Hindlimb muscle (tissue), 1 donor: ENCODE measurements around the gene TTC39B. TPM values are rescaled to one million over a fixed set of nuclear protein-coding genes. Genes with fewer than 3 reads are reported as not detected.

ENCODE experiments used
- DNase-seq: peaks from one replicate; pipeline ENCODE4 v3.0.0-alpha.2; 2013
- polyA plus RNA-seq: library from polyadenylated mRNA; unstranded; fragments of 120-200 nt; gene quantifications from one replicate; pipeline ENCODE4 v1.2.1, GENCODE V29; 2013; ENCODE audit not compliant: insufficient read length

Gene TTC39B
- polyA plus RNA-seq, 1 donor, result 1.7 TPM

DNA sequence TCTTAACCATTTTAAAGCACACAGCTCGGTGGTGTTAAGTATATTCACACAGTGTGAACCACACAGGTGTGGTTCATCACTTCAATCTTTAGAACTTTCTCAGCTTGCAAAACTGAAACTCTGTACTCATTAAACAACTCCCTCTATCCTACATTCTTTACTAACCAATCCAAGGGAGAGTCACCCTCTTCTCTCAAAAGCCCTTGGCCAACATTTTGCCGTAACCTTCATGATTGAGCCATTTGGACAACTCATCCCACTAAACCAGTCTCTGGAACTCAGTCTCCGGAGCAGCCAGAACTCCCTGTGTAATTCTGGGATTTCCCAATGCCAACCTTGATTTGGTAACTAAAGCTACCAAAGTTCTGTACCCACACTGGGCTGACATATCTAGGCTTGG, 84.7 kb downstream of the TTC39B start:
- DNase-seq, result no peak

- DNase-seq, result no peak
Measured at GRCh38 chr9:15221746-15222145, 85.3 kb downstream of the TTC39B start.

DNA sequence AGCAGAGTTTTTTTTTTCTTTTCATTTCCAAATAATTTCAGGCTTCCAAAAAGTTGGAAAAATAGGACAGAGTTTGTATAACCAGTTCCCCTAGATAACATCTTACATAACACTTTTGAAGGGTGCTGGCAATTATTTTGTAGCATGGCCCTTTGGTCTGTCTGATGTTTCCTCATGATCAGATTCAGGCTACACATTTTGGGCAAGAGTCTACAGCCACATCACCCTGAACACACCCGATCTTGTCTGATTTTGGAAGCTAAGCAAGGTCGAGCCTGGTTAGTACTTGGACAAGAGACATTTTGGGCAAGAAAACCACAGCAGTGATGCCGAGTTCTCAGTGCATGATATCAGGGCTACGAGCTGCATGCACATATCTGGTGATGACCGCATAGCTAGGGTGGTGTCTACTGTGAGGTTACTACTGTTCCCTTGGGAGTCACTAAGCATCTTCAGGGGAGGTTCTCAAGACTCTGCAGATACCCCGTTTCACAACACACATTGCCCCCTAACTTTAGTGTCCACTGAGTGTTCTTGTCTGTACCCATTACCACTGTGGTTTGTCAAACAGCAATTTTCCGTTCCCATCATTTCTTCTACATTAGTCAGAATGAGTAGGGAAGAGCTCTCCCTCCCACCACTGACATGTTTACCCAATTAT, 86.2 kb downstream of the TTC39B start:
- DNase-seq, result no peak

- DNase-seq, result no peak
Measured at GRCh38 chr9:15219546-15219945, 87.5 kb downstream of the TTC39B start.

- DNase-seq, result no peak
Measured at GRCh38 chr9:15218994-15219393, 88.0 kb downstream of the TTC39B start.

DNA sequence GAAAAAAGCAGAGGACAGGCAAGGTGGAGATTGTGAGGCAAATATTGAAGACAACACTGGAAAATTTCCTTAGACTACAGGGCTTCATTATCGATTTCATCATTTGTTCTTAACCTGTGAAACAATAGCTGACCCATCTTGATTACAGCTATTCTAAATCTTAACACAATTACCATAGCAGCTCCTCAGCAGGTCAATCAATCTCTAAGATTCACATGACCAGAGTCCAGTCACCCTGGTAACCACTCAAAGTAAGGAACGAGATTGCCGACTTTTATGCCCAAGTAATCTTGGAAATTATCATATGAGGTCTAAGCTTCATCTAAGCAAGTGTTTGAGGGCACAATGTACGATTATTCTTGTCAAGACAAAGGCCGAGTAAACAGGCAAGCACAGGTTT, 93.8 kb downstream of the TTC39B start:
- DNase-seq, result no peak

DNA sequence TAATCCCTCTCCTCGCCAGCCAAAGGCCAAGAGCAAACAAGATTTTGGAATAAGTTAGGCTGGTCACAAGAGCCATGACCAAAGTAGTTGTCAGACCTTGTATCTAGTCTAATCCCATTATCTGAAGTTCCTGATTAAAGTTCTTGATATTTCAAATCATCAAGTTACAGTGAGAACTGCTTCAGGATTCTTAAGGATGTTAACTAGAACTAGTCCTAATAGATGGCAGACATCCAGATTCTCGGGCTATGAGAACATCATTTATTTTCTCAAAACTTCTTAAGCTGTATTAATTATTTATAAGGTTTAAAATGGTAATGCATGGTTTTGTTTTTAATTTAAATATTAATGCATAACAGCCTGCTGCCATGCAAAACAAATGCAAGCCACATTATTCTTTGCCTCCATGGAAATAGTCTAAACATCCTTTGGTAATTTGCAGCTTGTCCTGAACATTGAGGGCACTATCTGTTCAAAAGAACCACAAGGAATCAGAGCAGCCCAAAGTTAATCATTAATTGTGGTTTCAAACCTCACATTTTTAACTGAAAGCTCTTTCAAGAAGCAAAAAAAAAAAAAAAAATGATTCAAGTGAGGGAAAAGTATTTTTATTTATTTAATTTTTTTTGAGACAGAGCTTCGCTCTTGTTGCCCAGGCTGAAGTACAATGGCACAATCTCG, 95.1 kb downstream of the TTC39B start:
- DNase-seq, result no peak

DNA sequence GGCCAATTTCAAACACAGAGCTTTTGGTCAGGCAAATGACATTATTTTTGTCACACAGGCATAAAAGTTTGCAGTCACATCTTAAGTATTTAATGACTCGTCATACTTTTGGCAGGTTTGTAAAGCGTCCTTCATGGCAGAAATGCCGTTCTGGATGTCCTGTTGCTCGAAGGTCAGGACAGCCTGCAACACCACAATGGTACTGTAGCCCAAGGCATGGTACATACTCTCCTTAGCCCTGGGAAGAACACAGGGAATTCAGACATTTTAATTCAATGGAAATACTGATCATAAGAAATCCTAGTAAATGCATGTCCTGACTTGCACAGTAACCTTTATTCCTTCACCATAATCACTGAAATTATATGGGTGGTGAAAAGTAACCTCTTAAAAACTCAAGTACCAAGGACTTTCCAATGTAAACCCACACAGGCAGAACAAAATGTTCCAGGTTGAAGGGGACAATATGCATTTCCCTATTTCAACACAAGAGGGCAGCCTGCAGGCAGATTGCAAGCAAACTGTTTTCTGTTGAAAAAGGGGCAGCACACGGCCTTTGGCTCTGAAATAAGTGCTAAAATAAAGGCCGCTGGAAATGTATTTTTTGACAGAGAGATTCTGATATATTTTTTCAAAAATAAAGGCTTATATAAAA, 95.7 kb downstream of the TTC39B start:
- DNase-seq, result peak; percentile 68

DNA sequence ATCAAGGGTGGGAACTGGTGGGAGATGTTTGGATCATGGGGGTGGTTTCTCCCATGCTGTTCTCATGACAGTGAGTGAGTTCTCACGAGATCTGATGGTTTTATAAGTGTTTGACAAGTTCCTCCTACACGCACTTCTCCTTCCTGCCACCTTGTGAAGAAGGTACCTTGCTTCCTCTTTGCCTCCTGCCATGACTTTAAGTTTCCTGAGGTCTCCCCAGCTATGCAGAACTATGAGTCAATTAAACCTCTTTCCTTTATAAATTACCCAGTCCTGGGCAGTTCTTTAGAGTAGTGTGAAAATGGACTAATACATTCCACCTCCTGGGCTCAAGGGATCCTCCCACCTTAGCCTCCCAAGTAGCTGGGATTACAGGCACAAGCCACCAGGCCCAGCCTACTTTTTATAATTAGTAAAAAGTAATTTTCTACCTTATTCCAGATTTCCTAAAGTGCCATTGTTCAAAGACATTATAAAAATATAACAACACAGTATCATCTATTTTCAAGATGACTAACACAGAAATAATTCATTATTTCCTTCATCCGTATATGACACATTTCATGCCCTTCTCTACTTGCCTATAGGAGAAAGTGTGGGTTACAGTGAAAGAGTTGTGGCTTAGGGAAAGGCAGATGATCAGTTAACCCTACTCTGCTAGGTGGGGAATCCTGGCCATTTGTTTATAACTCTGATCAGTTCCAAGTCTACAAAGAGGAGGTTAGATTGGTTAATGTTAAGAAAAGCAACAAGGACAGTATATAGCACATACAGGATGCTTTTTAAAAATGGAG, 99.9 kb downstream of the TTC39B start:
- no peak for DNase-seq

DNA sequence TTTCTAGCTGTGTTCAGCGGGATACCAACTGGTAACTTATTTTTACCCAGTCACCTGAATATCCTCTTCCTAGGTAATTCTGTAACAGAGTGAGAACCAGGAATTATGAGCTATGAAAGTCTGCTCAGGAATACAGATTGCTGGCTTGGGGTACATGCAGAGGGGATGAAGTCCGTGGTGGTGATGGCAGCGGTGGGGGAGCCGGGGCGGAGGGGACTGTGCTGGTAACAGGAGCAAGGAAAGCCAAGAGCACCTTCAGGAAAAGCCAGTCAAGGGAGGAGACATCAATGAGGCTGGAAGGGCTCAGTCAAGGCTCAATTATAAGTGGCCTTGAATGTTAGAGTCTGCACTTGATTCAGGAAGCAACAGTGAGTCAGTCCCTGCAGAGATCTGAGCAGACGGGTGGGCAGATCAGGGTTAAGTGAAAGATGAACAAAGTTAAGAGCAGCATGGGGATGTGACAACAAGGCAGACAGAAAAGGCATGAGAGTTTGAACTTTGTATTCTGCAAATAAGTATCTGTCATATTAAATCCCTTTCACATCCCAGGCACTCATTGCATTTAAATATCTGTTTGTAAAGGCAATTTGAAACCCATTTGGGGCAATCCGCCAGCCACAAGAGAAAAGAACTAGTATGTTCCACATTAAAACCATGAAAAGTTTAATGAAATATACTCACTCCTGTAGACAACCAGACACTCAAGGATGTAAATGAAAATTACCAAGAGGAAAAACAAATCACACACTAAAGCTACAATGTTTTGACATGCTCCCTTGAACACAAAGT, 101.2 kb downstream of the TTC39B start:
- no peak for DNase-seq

DNA sequence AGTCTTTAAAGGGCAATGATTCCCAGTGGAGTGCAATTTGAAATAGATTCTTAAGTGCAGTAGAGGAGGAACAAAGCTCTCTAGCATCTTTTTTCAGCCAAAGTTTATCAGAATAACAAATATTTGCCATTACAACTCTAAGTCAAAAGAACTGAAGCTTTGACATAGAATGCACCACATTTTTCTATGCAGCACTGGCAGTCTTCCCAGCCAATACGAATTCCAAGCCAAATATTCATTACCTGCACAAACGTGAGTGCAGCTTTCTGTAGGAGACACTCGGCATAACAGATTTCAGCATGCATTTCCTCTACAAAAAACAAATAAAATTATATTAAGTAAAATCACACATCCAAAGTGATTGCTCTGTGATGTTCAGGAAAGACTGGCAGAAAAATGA, 103.4 kb downstream of the TTC39B start:
- DNase-seq, result no peak

GRCh38 chr9:15200111-15200510, 106.9 kb downstream of the TTC39B start:
- DNase-seq, result no peak

DNA sequence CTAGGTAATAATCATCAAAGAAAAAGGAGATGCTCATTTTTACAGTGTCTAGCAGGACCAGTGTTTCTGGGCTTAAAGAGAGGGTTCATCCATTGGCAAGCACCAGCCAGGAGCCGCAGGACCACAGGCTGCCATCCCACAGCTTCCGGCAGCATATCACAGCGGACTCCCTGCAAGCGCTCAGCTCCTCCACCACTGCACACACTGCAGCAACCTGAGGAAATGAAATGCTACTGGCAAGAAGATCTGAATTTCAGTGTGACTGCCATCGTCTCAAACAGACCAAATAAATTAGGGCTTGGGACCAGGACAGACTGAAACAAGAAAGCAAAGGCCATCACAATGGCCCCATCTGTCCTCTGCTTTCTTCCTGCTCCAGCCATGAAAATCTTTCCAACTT, 114.2 kb downstream of the TTC39B start:
- DNase-seq, result no peak

GRCh38 chr9:15191378-15191777, 115.6 kb downstream of the TTC39B start:
- no peak for DNase-seq

GRCh38 chr9:15189481-15189880, 117.5 kb downstream of the TTC39B start:
- DNase-seq, result no peak

GRCh38 chr9:15187589-15187988, 119.4 kb downstream of the TTC39B start:
- DNase-seq, result no peak

DNA sequence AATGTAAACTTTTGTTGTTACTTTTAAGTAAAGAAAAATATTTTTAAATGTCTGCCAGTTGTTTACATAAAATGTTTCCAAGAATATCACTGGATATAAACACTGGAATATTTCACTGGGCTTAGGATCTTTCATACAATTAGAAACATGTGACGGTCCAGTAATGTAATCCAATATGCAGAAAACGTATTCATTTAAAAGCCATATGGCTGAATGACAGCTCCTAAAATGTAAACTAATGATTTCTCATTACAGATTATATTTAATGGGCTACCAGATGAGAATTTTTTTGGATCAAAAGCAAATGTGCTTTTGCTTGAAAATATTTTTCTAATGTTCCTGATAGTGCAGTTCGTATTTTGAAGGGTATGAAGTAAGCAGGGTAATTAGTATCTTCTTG, 124.3 kb downstream of the TTC39B start:
- DNase-seq, result peak; percentile 16

- DNase-seq, result peak; percentile 46
Measured at GRCh38 chr9:15182101-15182551, 124.9 kb downstream of the TTC39B start.

- no peak for DNase-seq
Measured at GRCh38 chr9:15180124-15180523, 126.9 kb downstream of the TTC39B start.

GRCh38 chr9:15178631-15179030, 128.4 kb downstream of the TTC39B start:
- no peak for DNase-seq

DNA sequence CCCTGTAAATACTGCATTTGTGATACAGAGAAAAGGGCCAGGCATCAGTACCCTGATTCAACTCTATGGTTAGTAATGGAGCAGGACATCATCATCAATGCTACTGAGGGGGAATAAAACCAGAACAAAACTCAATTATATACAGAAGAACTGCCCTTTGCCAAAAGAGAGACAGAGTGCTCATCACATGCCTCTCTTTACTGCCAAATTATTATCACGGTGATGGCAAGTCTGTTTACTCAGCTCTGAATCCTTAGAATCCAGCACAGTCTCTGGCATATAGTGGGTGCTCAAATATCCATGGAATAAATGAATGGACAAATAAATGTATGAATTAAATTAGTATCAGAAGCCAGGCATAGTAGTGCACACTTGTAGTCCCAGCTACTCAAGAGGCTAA, 130.2 kb downstream of the TTC39B start:
- DNase-seq, result no peak

DNA sequence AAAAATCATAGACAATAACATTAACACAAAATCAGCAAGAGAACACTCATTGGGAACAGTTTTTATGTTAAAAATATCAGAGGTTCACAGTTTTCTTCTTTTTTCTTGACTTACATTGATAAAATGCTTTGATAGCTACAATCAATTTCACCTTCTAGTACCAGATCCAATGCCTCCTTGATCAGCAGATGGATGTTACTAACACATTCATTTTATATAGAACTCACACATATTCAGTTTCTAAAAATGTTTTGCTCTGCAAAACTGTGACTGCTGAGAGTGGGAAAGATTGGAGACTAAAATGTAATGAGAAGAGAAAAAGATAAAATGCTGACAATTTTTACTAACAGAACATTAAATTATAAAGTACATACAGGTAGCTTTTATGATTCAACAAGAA, 143.1 kb downstream of the TTC39B start:
- DNase-seq, result no peak
